ENCODE results near the gene HOXC9.

GRCh38 chr12:53974084-53975063 is 25.6 kb upstream of the HOXC9 start, which contains the start of gene HOTAIR:
- TF ChIP-seq U2AF2 (optimal IDR thresholded peaks at IDR 0.05; ENCODE audit: low read depth, low read length) (no peak), RCOR1 (IDR thresholded peaks at IDR 0.05; ENCODE audit: borderline replicate concordance in 1 of 2, low read depth in 2 of 2, low read length in 2 of 2) (no peak), YBX1 (IDR thresholded peaks at IDR 0.05) (no peak), SIX5 (IDR thresholded peaks at IDR 0.05; ENCODE audit: borderline replicate concordance in 1 of 2, insufficient read depth in 1 of 2, low read depth in 1 of 2, low read length in 2 of 2) (no peak), CREM (IDR thresholded peaks at IDR 0.05; ENCODE audit: low read depth) (no peak)
